Left colon (tissue), 2 donors: Measurements from ENCODE around the gene CASP1. TPM values are rescaled to one million over a fixed set of nuclear protein-coding genes. Genes with fewer than 3 reads are reported as not detected.

Experiments
- ATAC-seq: fragments of 200-7000 bp; cut with Tn5 transposase; one replicate; pipeline ENCODE4 v1.9.1; 2020; ENCODE audit warnings: mild to moderate bottlenecking, moderate library complexity
- DNase-seq, 2 donors: peaks; one replicate each; pipeline ENCODE4 v3.0.0-alpha.2; 2020
- intact Hi-C, 2 donors: fragments of 100-400 bp; cut with DNase I in 1 of 2; cut with micrococcal nuclease in 1 of 2; formaldehyde crosslinking; loops; one replicate each; pipeline versions ENCODE4 v1.11.2 to v1.14.0; 2022; cut with DNase I, micrococcal nuclease
- total RNA-seq, 2 donors: library from RNA; stranded (reverse); fragmentation: NEBNext Ultra II Directional; extraction: Animal tissue kit (Norgen Biotek cat#: 25700); gene quantifications; one replicate each; pipeline ENCODE4 v1.2.1, GENCODE V29; 2021
- donor health status: DM: no; HTN: no; CAD: no.
- donor health status: DM: yes; HTN: yes; CAD: no.

Gene CASP1
- total RNA-seq, 2 donors from 2014 or later, result 41.8 to 135 TPM

- DNase-seq (peak in 1 of 2 donors; percentile 18), ATAC-seq (peak; percentile 43)
- intact Hi-C loops, result no loop called here
Measured at GRCh38 chr11:105000797-105001196, 34.1 kb downstream of the CASP1 start.

GRCh38 chr11:105000167-105000566 is 34.8 kb downstream of the CASP1 start:
- intact Hi-C loops, result no loop called here
- no peak for DNase-seq
- no peak for ATAC-seq

- intact Hi-C loops, result no loop called here
Measured at GRCh38 chr11:104999721-105000120, 35.2 kb downstream of the CASP1 start.

GRCh38 chr11:104997288-104997687 is 37.7 kb downstream of the CASP1 start:
- no peak for ATAC-seq
- intact Hi-C loops, result no loop called here
- DNase-seq, result no peak

More at GRCh38 chr11:104999721-105000120, 35.2 kb downstream of the CASP1 start:
- DNase-seq, result no peak
- no peak for ATAC-seq

DNA sequence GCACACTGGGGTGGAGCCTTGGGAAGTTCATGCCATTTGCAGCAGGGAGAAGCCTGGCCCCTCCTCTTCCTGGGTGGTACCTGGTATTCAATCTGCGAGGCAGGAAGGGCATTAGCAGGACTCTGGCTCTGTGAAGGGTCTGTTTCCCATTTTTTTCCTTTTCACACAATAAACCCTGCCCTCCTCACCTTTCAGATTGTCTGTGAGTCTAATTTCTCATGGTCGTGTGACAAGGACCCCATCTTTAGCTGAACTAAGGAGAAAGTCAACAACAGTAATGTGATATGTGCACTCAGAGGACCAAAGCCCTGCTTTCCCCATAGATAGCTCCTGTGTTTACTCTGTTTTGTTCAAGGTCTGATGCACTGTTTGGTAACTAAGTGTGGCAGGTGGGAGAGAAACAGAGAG is 39.9 kb downstream of the CASP1 start:
- no peak for ATAC-seq

GRCh38 chr11:104992781-104993180 is 42.2 kb downstream of the CASP1 start:
- no peak for DNase-seq
- intact Hi-C loops, result no loop called here
- ATAC-seq, result no peak

More for the DNA sequence above, 39.9 kb downstream of the CASP1 start:
- intact Hi-C loops, result no loop called here
- DNase-seq, result no peak

GRCh38 chr11:104991994-104992393 is 43.0 kb downstream of the CASP1 start:
- intact Hi-C loops, result no loop called here
- DNase-seq, result no peak
- no peak for ATAC-seq

DNA sequence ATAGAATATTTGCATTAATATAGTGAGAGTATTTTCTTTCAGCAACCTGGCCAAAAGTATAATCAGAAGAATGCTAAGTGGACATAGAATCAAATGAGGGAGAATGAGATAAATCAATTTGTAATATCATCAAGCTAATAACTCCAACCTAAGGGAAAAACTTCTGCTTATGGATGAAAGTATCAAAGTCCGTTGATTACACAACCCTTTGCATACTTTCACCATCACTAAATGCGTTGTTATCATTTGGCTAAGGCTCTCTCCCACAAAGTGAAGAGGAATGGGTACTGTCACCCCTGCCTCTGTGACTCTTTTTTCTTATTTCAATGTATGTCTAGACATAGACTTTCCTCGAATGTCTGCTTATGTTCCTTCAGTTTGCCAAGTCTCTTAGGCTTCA is 50.1 kb downstream of the CASP1 start:
- no peak for ATAC-seq
- intact Hi-C loops, result no loop called here
- no peak for DNase-seq

- ATAC-seq (no peak), DNase-seq (no peak)
- intact Hi-C loops, result no loop called here
Measured at GRCh38 chr11:104979839-104980238, 55.1 kb downstream of the CASP1 start.

Other genes with a start within 250 kb of the CASP1 start
- gene CASP12, start 136.7 kb downstream of the CASP1 start, total RNA-seq, result under 1 TPM in 1 of 2 donors, not detected in 1; 0.34 TPM
- 10 to 100 TPM; 21.2 to 26.8 TPM for gene CASP4, start 66.6 kb downstream of the CASP1 start, total RNA-seq
- 100 to 1,000 TPM in 1 of 2 donors, 10 to 100 TPM in 1; 31.1 to 107 TPM for gene CASP5, start 12.0 kb downstream of the CASP1 start, total RNA-seq
- 10 to 100 TPM; 34.3 to 47.1 TPM for gene CARD16, start 10.2 kb upstream of the CASP1 start, total RNA-seq
- gene CARD18, start 104.6 kb upstream of the CASP1 start, total RNA-seq, result not detected